ENCODE results near the gene HNRNPA3.

DNA sequence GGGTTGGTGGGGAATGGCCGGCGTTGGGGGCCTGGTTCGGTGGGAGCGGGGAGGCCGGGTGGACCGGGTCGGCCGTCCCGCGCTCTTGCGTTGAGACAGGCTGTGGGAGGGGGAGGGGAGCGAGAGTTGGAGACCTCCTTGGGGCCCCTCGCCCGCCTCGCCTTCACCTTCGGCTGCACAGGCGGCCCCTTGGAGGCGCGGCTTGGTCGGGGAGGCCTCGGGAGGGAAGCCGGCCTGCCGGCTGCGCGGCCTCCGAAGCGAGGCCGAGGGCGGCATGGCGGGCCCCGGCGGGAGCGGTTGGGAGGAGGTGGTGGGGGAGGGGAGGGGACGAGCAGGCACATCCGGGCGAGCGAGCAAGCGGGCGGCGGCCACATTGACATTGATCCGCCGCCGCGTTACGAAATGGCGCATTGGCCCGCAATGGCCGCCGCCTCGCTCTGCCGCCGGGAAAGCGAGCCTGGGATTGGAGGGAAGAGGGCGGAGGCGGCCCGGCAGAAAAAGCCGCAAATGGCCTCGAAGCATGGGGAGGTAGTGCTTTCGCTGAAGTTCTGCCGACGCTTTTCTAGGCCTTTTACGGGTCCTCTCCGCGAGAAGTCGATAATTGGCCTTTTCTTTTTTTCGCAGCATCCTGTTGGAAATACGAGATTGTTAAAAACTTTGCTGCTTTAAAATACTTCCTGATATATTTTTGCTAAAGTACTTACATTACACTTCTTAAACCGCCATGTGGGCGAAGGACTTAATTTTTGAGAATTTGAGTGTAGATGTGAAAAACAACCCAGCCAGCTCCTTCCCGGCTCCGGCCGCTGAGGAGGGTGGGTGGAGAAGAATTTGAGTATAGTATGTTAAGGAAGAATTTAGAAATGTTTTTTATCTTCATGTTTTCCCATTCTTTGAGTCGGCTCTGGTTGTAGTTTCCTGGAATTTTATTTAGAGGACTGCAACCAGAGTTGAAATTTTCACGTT, 580 bp downstream of the HNRNPA3 start:
- TF ChIP-seq POLR2AphosphoS5 (IDR thresholded peaks at IDR 0.05; ENCODE audit: insufficient read depth, low read depth, low read length) (peak; percentile 44), EZH2 (IDR thresholded peaks at IDR 0.05; ENCODE audit: borderline replicate concordance, low read depth, low read length, severe bottlenecking) (no peak)
- TF ChIP-seq, protein P1, sequence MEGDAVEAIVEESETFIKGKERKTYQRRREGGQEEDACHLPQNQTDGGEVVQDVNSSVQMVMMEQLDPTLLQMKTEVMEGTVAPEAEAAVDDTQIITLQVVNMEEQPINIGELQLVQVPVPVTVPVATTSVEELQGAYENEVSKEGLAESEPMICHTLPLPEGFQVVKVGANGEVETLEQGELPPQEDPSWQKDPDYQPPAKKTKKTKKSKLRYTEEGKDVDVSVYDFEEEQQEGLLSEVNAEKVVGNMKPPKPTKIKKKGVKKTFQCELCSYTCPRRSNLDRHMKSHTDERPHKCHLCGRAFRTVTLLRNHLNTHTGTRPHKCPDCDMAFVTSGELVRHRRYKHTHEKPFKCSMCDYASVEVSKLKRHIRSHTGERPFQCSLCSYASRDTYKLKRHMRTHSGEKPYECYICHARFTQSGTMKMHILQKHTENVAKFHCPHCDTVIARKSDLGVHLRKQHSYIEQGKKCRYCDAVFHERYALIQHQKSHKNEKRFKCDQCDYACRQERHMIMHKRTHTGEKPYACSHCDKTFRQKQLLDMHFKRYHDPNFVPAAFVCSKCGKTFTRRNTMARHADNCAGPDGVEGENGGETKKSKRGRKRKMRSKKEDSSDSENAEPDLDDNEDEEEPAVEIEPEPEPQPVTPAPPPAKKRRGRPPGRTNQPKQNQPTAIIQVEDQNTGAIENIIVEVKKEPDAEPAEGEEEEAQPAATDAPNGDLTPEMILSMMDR (IDR thresholded peaks at IDR 0.05; ENCODE audit: extremely low read depth in 1 of 2, insufficient read depth in 1 of 2, low read depth in 1 of 2, low read length in 2 of 2) = no peak

All from endothelial cell of umbilical vein (primary cell).